Left ventricle myocardium superior (tissue), 1 donor: ENCODE measurements around the gene JOSD1. TPM values are rescaled to one million over a fixed set of nuclear protein-coding genes. Genes with fewer than 3 reads are reported as not detected.

Experiments used
- ATAC-seq: fragments of 200-7000 bp; cut with Tn5 transposase; one replicate; pipeline ENCODE4 v1.9.1; 2020; ENCODE audit warnings: mild to moderate bottlenecking, moderate library complexity
- DNase-seq: peaks from one replicate; pipeline ENCODE4 v3.0.0-alpha.2; 2020
- intact Hi-C: fragments of 100-400 bp; cut with micrococcal nuclease; formaldehyde crosslinking; loops from one replicate; pipeline ENCODE4 v1.11.0; 2022
- total RNA-seq: library from RNA; stranded (reverse); fragmentation: NEBNext Ultra II Directional; extraction: Animal tissue kit (Norgen Biotek cat#: 25700); gene quantifications from one replicate; pipeline ENCODE4 v1.2.1, GENCODE V29; 2021
- donor health status: DM: no; HTN: yes; CAD: no; lungs with severe emphysema.

Gene JOSD1
- total RNA-seq, 1 donor from 2014 or later = 17.8 TPM

DNA sequence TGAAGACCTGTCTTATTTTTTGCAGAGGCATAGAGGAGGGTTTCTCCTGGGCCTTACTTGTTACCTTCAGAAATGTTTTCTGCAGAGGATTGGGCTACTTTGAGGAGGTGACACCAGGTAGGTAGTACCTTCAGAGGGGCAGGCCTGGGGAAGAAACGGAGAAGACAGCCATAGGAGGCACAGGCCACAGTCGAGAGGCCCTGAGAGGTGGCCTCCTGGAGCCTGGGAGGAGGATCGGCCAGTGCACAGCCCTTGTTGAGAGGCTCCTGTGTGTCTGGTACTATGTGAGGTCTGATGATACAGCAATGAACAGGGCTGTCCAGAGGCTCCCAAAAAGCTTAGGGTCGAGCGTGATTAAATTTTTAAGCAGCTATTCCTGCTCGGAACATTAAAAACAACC is 16.5 kb upstream of the JOSD1 start:
- intact Hi-C loops = no loop called here
- DNase-seq (no peak), ATAC-seq (no peak)

DNA sequence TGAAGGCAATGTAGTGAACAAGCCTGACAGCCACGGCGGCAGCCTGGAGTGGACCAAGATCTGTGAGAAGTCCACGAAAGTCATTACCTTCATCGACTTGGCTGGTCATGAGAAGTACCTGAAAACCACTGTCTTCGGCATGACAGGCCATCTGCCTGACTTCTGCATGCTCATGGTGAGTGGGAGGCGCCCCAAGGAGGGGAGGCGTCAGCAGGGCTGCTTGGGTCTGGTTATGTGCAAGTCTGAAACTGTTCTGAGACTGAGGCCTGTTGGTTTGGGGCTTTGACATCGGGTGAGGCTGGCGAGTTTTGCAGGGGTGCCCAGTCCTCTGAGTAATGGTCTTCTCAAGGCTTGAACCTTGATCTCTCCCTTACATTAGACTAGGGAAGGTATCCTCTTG is 16.1 kb upstream of the JOSD1 start:
- DNase-seq = no peak
- no peak for ATAC-seq
- intact Hi-C loops = no loop called here

DNA sequence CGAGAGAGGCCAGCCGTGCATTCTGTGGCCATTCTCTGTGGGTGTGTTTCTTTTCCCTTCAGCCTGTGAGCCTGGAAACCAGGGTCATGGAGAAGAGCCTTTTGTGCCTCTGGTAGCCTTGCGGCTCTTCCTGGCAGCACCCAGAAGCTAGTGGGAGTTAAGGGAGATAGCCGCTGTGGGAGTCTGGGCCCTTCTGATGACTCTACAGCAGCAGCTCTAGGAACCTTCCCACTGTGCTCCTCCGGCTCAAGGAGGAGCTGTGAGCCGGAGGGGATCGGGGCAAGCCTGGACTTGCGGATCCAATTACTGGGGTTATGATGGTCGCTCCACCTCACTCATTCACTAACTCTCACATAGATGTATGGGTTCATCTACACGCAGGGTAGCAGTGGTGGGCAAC is 15.5 kb upstream of the JOSD1 start:
- ATAC-seq (no peak), DNase-seq (no peak)
- intact Hi-C loops = no loop called here

DNA sequence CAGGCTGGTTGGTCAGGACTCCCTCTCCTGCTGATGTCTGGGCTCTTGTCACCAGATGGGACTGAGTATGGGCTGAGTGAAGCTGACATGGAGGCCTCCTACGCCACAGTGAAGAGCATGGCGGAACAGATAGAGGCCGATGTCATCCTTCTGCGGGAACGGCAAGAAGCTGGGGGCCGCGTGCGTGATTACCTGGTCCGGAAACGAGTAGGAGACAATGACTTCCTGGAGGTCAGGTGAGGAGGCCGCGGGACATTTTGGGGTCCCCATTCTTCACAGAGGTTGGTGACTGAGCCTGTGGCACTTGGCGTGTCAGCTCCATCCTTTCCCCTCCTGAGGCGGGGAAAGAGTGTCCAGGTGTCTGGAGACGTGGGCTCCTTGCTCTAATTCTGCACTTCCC is 15.1 kb upstream of the JOSD1 start:
- no peak for ATAC-seq
- no peak for DNase-seq
- intact Hi-C loops = no loop called here

DNA sequence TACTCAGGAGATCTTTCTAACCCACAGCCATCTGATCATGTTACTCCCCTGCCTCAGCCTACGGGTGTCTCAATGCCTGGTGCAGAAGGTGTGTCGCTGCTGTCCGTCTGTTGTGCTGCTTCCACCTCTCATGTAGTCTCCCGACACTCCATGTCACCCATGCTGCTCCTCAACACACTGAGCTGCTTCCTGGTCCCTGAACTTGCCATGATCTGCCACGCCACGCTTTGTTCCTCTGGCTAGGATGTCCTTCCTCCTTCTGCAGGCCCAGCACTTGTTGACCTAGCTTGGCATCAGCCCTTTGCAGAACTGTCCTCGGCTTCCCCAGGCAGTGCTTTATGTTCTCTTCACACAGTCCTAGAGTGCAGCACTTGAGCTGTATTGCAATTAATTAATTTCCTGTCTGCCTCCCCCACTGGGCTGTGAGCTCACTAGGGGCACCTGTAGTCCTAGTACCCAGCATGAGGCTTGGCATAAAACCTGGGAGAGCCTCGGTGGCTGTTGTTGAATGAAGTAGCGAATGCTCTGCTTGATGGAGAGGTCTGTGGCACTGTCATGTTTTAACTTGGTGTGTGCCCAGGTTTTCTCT is 14.5 kb upstream of the JOSD1 start:
- intact Hi-C loops = no loop called here
- ATAC-seq (peak; percentile 36), DNase-seq (no peak)

DNA sequence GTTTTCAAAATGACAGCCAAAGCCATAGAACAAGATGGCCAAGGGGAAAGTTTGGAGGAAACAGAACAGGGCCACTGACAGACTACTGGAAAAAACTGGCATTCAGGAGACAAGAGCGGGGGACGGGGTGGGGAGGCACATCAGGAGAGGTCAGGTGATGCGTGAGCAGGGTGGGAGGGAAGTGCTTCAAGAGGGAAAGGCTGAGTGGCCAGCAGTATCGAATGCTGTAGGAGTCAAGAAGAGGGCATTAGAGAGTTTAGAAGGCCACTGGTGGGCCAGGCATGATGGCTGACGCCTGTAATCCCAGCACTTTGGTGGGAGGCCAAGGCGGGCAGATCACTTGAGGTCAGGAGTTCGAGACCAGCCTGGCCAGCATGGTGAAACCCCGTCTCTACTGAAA is 13.2 kb upstream of the JOSD1 start:
- intact Hi-C loops = no loop called here
- ATAC-seq = peak; percentile 11
- no peak for DNase-seq

DNA sequence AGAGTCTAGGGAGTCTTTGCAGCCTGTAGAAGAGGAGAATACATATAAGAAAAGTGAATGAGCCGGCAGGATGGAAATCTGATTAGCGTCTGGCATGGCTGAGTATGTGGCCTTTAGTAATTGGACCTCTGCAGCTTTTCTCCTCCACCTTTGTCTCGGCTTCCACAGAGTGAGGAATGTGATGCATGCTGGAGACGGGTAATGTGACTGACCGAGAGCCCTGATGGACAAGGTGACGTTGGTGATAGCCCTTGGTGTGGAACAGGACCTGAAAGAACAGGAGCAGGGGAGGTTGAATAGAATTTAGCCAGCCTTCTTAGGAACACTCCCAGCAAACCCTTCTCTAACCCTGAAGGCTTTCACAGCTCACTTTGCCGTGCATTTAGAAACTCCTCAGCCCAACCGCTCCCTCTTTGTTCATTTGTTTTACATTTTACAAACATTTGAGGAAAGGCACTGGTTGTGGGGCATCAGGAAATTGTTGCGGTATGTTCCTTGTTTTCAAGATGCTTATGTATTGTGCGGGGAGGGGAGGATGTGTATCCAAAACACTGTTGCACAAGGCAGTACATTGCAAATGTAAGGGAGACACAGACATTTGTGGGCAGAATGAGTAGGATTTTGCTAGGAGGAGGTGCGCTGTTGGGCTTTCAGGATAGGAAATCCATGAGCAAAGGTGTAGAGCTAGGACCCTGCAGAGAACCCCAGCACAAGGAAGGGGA is 11.9 kb upstream of the JOSD1 start:
- intact Hi-C loops = no loop called here
- DNase-seq (no peak), ATAC-seq (no peak)

DNA sequence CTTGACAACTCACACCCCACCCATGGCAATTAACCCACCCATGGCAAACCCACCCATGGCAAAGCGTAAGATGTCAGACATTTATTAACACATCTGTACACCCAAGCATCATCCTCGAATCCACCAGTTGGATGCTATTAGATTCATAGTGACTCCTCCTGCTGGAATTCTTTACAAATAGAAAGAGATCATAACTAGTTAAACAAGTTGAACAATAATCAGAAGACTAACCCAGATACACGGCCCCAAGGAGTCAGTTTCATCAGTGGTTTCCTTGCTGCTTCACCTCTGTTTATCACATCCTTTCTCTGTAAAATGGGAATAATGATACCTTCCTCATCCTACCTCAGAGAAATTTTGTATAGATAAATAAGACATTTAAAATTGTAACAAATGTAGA is 10.1 kb upstream of the JOSD1 start:
- intact Hi-C loops = no loop called here
- ATAC-seq (no peak), DNase-seq (no peak)

DNA sequence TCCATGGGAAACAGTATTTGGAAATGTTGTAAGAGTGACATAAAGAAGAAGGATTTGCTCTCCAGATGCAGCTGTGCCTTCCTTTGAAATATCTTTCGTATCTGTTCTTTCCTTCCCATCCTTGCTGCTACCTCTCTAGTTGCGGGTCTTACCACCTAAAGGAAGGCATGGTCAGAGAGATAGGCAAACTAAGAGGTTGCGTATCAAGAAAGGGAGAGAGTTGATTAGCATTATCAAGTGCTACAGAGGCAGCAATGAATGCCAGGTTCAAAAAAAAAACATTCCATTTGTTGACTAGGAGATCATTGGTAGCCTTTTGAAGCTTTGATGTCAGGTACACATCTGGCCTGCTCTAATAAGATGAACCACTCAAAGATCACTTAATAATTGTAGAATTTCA is 9.6 kb upstream of the JOSD1 start:
- intact Hi-C loops = no loop called here
- no peak for DNase-seq
- no peak for ATAC-seq

DNA sequence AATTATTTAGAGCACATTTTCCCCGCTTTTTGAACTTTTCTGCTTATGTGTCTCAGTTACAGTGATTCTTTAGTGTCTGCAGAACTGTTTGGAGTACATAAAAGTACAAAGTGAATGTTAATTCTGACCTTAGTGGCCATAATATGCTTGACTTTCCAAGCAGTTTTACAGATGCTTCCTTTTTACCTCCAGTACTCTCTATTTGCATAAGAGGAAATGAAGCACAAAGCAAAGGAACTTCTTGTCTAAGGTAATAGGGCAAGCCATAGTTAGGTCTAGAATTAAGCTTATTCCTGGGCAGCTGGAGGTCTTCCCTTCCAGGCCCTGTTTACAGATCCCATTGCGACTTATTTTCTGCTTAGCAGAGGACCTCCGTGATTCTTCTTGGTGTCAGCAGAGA is 8.6 kb upstream of the JOSD1 start:
- ATAC-seq = no peak
- intact Hi-C loops = no loop called here
- DNase-seq = no peak

DNA sequence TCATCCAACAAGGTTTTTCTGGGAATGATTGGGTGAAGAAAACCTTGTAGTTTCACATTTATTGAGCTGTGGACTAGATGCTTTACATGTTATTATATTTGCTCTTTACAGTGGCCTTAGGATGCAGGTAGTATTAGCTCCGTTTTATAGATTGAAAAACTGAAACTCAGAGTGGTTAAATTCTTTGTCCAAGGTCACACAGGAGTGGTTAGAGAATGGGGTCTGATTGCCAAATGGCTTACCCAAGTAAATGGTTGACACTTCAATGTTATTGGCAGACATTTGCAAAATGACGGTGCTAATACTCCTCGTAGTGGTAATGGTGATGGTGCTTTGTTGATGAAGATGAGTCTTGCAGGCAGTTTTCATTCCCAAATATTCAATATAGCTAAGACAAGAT is 7.2 kb upstream of the JOSD1 start:
- no peak for DNase-seq
- no peak for ATAC-seq
- intact Hi-C loops = no loop called here

DNA sequence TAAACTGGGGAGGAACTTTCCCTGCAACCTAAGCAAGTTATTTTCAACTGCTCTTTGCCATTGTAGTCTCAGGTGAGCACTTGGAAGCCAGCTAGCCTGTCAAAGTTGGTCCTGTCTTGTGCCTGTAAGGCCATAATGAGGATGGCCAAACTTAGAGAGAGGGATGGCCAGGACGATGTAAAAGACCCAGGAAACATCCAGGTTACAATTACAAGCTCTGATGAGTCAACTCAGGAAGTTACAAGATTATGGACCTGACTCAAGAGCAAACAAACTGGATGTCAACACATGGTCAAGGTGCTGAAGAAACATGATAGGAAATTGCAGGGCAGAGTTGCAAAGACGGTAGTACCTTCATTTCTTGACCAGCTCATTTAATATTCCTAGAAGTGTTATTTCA is 6.6 kb upstream of the JOSD1 start:
- no peak for DNase-seq
- no peak for ATAC-seq
- intact Hi-C loops = no loop called here

DNA sequence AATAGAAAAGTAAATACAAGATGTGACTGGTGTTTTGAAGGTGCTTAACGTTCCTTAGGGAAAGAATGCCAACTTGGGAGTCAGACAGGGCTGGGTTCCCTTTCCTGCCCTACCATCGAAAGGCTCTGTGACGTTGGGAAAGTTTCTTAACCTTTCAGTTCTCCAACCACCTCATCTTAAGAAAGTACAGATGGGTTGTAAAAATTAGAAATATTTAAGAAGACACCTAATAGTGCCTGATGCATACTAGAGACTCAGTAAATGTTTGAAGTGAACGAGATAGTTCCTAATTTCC is 6.1 kb upstream of the JOSD1 start:
- ATAC-seq = no peak
- DNase-seq = no peak
- intact Hi-C loops = no loop called here

DNA sequence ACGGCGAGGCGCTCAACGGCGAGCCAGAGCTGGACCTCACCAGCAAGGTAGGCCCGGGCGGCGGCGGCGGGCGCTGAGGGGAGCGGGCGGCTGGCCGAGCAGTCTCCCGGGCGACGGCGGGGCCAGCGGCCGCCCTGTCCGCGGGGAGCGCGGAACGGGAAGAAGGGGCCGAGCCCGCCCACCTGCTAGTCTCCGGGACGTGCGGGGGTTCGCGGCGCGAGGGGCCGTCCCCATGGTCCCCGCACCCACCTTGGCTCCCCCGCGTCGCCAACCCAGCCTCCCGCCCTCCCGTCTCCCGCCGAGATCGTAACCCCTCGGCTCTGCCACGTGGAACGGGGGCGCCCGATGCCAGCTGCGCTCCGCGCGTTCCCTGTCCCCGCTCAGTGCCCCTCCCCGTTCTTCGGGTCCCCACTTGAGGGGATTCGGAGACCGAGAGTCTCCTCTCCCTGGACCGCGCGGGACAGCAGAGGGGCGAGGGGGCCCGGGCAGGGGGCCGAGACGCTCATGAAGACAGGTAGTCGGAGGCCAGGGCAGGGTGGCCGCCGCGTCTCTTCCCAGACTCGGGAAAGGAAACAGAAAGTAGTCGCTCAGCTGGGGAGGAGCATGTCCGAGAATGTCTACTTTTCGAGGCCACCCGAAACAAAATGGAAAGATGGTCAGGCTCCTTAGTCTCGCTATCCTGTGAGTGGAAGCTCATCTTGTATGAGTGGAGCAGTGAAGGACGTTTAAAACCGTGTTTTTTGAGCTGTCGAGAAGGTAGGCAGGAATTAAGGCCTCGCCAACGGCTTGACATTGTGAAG is 5.6 kb upstream of the JOSD1 start:
- intact Hi-C loops = no loop called here
- DNase-seq = peak; percentile 63
- peak; percentile 19 for ATAC-seq

DNA sequence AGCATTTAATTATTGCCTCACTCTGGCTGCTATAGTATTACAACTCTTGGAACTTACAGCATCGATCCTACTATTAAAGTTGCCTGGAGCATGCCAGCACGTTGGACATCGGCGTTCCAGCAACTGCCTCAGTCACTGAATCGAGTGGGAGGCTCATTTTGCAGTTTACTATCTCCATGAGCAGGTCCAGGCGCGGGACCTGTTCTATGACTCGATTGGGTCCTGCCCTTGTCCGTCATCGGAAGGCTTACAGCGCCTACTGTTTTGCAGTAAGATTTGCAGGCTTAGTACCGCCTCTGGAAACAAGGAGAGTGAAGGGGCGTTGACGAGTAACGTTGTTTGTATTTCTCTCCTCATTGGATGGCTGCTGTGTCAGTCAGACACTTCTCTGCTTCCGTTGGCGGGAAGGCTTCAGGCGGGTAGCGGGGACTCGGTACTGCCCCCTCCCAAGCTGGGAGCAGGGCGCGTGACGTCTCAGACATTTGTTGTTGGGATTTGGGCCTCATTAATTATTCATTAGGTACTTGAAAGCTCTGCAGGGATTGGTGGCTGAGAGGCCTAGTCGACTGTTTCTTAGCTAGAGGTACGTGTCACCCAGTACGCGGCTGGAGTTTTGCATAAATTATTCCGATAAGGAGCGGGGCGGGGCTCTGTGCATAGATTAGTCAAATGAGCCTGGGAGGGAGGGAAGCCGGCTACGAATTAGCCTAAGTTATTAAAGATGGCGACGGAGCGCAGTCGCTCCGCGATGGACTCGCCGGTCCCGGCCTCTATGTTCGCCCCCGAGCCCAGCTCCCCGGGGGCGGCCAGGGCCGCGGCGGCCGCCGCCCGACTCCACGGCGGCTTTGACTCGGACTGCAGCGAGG is 4.7 kb upstream of the JOSD1 start, which contains the start of gene GTPBP1:
Gene GTPBP1, plus strand, starts transcription at position 710 of the 866 bp plus-strand sequence. Its CDS starts 12 bp downstream, at position 722.
- DNase-seq (peak; percentile 96), ATAC-seq (peak; percentile 88)
- intact Hi-C loops = no loop called here

DNA sequence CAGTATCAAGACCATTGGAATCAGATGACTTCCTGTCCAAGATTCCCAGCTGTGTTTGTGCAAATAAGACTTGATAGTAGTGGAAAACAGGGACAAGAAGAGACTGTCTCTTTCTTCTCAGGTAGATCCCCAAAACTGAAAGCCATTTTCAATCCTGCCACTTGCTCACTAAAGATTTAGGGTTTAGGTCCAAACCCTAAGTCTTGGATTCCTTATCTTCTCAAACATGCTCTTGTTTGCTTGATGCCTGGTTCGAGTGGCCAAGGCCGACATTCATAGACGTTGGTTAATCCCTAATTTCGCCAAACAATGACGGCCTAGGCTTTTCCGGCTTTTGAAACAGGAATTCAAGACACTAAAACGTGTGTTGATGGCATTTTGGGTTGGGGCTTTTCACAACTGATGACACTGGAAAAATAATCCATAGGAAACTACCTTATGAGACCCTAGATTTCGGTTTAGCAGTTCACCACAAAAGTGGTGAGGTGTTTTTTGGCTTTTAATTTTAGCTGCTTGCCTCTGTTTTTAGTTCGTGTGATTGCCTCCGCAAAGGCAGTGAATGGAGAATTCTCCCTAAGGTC is 4.0 kb upstream of the JOSD1 start:
- intact Hi-C loops = no loop called here
- no peak for DNase-seq
- no peak for ATAC-seq

DNA sequence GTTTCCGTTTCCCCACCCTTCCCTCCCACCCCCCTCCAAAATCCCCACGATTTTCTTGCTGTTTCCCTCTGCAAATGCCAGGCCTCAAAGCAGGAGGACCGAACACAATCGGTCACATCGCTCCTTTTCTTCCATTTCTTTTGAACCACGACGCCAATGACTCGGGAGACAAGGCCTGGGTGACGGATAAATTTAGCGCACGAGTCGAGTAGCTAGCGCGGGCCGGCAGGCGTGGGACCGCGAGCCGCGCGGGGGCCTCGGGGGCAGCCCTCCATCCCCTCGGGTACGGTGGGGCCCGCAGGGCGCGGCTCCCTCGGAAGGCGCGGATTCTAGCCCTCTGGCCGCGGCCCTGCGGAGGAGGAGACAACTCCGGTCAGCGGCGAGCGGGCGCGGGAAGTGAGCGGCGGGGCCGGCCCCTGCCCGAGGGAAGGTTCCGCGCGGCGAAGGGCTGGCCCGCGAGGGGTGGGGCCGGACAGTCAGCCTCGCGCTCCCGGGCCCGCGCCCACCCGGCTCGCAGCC is 414 bp downstream of the JOSD1 start:
- DNase-seq = peak; percentile 87
- ATAC-seq = peak; percentile 44
- intact Hi-C loops = no loop called here

DNA sequence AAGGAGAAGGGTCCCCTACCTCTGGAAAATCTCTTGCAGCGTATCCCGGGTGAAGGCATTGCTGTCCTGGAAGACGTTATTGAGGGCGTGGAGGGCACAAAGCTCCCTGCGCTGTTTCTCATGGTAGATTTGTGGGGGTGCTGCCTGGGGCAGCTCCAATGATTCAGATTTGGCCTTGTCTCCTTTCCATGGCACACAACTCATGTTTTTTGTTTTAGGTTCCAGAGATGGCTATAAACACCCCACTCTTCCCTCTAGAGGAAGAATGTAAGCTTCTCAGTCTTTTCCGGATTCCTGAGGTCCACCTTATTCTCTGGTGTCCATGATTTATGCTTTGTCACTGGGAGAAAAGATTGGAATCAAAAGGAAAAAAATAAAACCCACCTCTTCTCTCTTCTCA is 959 bp downstream of the JOSD1 start:
- intact Hi-C loops = no loop called here
- ATAC-seq = no peak
- DNase-seq = no peak

DNA sequence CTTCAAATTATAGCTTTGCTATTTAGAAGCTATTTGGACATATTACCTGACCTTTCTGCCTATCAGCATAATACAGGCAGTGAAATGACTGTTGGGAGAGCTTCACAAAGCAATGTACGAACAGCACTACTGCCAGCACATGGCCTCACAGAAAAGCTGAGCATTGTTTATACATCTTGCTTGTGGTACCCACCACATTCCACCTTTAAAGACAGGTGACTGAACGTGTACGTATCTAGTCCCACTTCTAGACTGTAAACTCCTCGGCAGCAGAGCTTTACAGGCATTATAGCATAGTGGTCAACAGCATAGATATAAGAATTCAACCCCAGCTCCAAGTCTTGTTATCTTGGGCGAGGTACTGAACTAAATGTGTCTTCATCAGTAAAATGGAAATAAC is 1.6 kb downstream of the JOSD1 start:
- no peak for ATAC-seq

More for the DNA sequence above, 1.6 kb downstream of the JOSD1 start:
- intact Hi-C loops = no loop called here
- DNase-seq = no peak
